ES-I3 (cell line): ENCODE results near the gene CCDC33.

ENCODE experiments used
- H3K36me3 ChIP-seq: 2 replicates; pipeline ENCODE4 v1.6.1; 2013; ENCODE audit warnings: mild to moderate bottlenecking, low read length, control low read depth, moderate library complexity; ENCODE audit not compliant: insufficient read depth
- H3K4me1 ChIP-seq: 2 replicates; pipeline ENCODE4 v1.6.1; 2013; ENCODE audit warnings: mild to moderate bottlenecking, control low read depth, low read length; ENCODE audit not compliant: insufficient read depth
- H3K9ac ChIP-seq: 2 replicates; pipeline ENCODE4 v1.6.1; 2013; ENCODE audit warnings: low read depth, mild to moderate bottlenecking, low read length, moderate library complexity
- H3K9me3 ChIP-seq: 2 replicates; pipeline ENCODE4 v1.6.1; 2013; ENCODE audit warnings: mild to moderate bottlenecking, low read length, moderate library complexity; ENCODE audit not compliant: control insufficient read depth, insufficient read depth

The CCDC33 gene

GRCh38 chr15:74252291-74252690 lies 16.2 kb downstream of the CCDC33 start:
- peaks cover 8% of the 10 kb centered on the region for H3K4me1 ChIP-seq
- no peaks in the 10 kb centered on the region for H3K9me3 ChIP-seq
- H3K9ac ChIP-seq: no peak overlapping the region
- H3K36me3 ChIP-seq: no peaks in the 10 kb centered on the region

- no peak overlapping the region for H3K9ac ChIP-seq
- H3K36me3 ChIP-seq: no peaks in the 10 kb centered on the region
- H3K4me1 ChIP-seq: peaks cover 8% of the 10 kb centered on the region
- no peaks in the 10 kb centered on the region for H3K9me3 ChIP-seq
These were observed 16.6 kb downstream of the CCDC33 start for GRCh38 chr15:74252721-74253120.

GRCh38 chr15:74253211-74253921 lies 17.2 kb downstream of the CCDC33 start:
- Histone ChIP-seq H3K9ac (no peak overlapping the region), H3K9me3 (no peaks in the 10 kb centered on the region)

GRCh38 chr15:74257105-74257504 lies 21.0 kb downstream of the CCDC33 start:
- Histone ChIP-seq H3K9me3 (no peaks in the 10 kb centered on the region), H3K4me1 (peaks cover 22% of the 10 kb centered on the region), H3K36me3 (no peaks in the 10 kb centered on the region), H3K9ac (no peak overlapping the region)

More at GRCh38 chr15:74253211-74253921, 17.2 kb downstream of the CCDC33 start:
- Histone ChIP-seq H3K4me1 (peaks cover 9% of the 10 kb centered on the region), H3K36me3 (no peaks in the 10 kb centered on the region)

- Histone ChIP-seq H3K9ac (no peak overlapping the region), H3K9me3 (no peaks in the 10 kb centered on the region), H3K4me1 (peaks cover 22% of the 10 kb centered on the region), H3K36me3 (no peaks in the 10 kb centered on the region)
These were observed 21.5 kb downstream of the CCDC33 start for GRCh38 chr15:74257623-74258022.

- no peak overlapping the region for H3K9ac ChIP-seq
- H3K4me1 ChIP-seq: peaks cover 16% of the 10 kb centered on the region; the same call in 1 of the 2 replicates
- H3K36me3 ChIP-seq: no peaks in the 10 kb centered on the region
- H3K9me3 ChIP-seq: no peaks in the 10 kb centered on the region
These were observed 22.5 kb downstream of the CCDC33 start for GRCh38 chr15:74258456-74259291.

- Histone ChIP-seq H3K9me3 (no peaks in the 10 kb centered on the region), H3K36me3 (no peaks in the 10 kb centered on the region), H3K4me1 (peaks cover 21% of the 10 kb centered on the region; the same call in 1 of the 2 replicates), H3K9ac (no peak overlapping the region)
These were observed 23.1 kb downstream of the CCDC33 start for GRCh38 chr15:74259292-74259648.

- no peaks in the 10 kb centered on the region for H3K36me3 ChIP-seq
- H3K4me1 ChIP-seq: peaks cover 27% of the 10 kb centered on the region; the same call in 1 of the 2 replicates
- H3K9ac ChIP-seq: no peak overlapping the region
- H3K9me3 ChIP-seq: no peaks in the 10 kb centered on the region
These were observed 23.9 kb downstream of the CCDC33 start for GRCh38 chr15:74259821-74260607.

- H3K36me3 ChIP-seq: no peaks in the 10 kb centered on the region
- no peak overlapping the region for H3K9ac ChIP-seq
- H3K9me3 ChIP-seq: no peaks in the 10 kb centered on the region
- H3K4me1 ChIP-seq: peaks cover 27% of the 10 kb centered on the region; the same call in 1 of the 2 replicates
These were observed 24.9 kb downstream of the CCDC33 start for GRCh38 chr15:74261041-74261440.

- Histone ChIP-seq H3K9ac (no peak overlapping the region), H3K36me3 (no peaks in the 10 kb centered on the region), H3K4me1 (peaks cover 27% of the 10 kb centered on the region; the same call in 1 of the 2 replicates), H3K9me3 (no peaks in the 10 kb centered on the region)
These were observed 25.6 kb downstream of the CCDC33 start for GRCh38 chr15:74261685-74262084.

- Histone ChIP-seq H3K9ac (no peak overlapping the region), H3K4me1 (peaks cover 27% of the 10 kb centered on the region; the same call in 1 of the 2 replicates), H3K9me3 (no peaks in the 10 kb centered on the region), H3K36me3 (no peaks in the 10 kb centered on the region)
These were observed 26.0 kb downstream of the CCDC33 start for GRCh38 chr15:74262151-74262550.

- Histone ChIP-seq H3K36me3 (no peaks in the 10 kb centered on the region), H3K9ac (no peak overlapping the region), H3K9me3 (no peaks in the 10 kb centered on the region), H3K4me1 (peaks cover 27% of the 10 kb centered on the region; the same call in 1 of the 2 replicates)
These were observed 26.5 kb downstream of the CCDC33 start for GRCh38 chr15:74262625-74263024.

GRCh38 chr15:74263466-74263865 lies 27.3 kb downstream of the CCDC33 start:
- H3K9me3 ChIP-seq: no peaks in the 10 kb centered on the region
- no peaks in the 10 kb centered on the region for H3K36me3 ChIP-seq
- peaks cover 25% of the 10 kb centered on the region; the same call in 1 of the 2 replicates for H3K4me1 ChIP-seq
- no peak overlapping the region for H3K9ac ChIP-seq

- Histone ChIP-seq H3K4me1 (peaks cover 20% of the 10 kb centered on the region; the same call in 1 of the 2 replicates), H3K9ac (no peak overlapping the region), H3K36me3 (no peaks in the 10 kb centered on the region)
These were observed 28.0 kb downstream of the CCDC33 start for GRCh38 chr15:74264081-74264501.

More at GRCh38 chr15:74264081-74264501, 28.0 kb downstream of the CCDC33 start:
- H3K9me3 ChIP-seq: no peaks in the 10 kb centered on the region
